ENCODE data around the gene TTLL8. TPM values are rescaled to one million over a fixed set of nuclear protein-coding genes. Genes with fewer than 3 reads are reported as not detected.

The TTLL8 gene
- total RNA-seq, result not detected in 2 replicates

DNA sequence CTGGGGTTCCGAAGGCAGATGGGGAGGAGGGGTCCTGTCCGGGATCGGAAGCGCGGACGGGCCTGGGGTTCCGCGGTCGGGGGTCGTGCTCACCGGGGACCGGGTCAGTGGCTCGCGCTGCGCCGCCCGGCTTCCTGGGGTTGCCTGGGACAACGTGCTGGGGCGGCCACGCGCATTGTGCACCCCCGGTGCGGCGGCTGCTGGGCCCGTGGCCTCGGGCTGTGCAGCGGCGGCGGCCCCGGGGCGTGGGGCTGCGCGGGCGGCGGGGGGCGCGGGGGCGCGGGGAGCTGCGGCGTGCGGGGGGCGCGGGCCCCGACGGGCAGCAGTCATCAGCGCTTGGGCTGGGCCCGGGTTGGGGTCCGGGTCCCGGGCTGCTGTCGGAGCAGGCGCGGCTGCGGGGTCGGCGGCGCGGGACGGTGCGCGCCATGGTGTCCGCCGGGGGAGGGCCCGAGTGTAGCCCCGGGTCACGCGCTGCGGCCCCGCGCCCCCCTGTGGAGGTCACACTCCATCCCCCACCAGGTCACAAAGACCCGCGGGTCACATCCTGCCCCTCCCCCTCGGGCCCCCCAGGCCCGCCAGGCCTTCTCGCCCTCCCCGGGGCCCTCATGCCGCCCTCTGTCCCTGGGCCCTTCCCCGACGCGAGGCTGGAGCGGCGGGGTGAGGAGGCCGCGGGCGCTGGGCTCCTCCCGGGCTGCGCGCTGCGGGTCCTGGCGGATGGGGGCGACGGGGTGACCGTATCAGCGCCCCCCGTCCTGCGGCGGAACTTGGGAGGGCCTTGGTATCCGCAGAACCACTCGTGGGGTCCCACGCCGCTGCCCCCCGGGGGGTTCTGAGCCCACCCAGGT, at the start of gene TTLL8:
TTLL8 (minus strand) TSS at position 238 of the 845 bp plus-strand sequence.

DNA sequence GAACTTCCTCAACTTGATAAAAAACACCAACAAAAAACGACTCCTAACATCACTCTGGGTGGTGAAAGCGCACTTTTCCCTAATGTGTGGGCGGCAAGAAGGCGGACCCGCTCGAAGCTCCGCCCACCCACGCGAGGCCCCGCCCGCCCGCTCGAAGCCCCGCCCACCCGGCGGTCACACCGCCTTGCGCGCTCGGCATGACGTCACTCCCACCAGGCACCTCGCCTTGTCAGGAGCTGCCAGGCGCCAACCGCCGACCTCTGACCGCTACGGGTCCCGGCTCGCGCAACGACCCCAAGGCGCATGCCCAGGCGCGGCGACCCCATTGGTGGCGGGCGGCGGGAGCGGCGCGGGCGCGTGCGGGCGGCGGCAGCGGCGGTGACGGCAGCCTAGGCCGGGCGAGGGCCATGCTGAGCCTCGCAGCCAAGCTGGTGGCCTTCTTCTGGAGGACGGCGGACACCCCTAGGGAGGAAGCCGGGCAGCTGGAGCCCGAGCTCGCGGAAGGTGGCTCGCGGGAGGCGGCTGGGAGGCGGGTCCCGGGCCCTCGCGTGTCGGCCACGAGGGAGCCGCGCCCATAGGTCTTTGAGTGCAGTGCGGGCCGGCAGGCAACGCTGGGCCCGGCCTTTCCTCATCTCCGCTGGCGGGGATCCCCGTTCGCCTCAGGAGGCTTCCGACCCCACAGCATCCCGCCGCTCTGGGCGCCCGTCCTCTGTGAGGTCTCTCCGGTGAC, 31.7 kb upstream of the TTLL8 start, which contains the start of gene MOV10L1:
MOV10L1 (plus strand) TSS at position 325 of the 730 bp plus-strand sequence; CDS start at position 408, 83 bp downstream.

DNA sequence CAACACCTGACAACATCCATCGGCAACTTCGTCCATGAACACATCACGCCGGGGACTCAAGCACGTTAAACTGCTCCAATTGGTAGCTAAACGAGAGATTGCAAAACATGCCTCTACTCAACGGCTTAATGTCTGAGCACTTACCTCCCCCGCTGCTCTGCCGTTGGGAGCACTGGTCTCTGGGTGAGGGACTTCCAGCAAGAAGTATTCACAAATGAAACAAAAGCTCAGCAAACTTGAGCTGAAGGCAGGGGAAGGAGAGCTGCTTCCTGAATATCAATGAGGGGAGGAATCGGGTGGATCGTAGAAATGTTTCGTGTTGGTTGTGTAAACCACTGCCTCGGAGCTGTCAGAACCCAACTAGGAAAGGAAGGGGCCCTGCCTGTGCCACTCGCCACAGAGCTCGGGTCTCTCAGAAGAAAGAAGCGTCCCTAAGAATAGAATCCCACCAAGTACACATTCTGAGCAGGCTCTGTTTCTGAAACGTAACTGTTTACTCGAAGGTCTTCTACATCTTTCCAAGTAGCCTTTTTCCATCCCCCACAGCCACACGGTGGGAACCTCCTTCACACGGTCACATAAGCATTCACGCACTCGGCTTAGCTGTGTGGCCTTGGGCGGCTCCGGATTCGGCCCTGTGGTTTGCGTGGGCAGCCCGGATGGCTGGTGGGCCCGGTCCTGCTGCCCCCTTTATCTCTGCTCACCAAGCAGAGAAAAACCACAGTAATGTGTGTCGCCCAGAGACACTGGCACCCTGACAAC, 27.3 kb upstream of the TTLL8 start, which contains the start of gene MLC1:
MLC1 (minus strand) TSS at position 216 of the 762 bp plus-strand sequence. CDS start 524 bp downstream, outside the sequence.

DNA sequence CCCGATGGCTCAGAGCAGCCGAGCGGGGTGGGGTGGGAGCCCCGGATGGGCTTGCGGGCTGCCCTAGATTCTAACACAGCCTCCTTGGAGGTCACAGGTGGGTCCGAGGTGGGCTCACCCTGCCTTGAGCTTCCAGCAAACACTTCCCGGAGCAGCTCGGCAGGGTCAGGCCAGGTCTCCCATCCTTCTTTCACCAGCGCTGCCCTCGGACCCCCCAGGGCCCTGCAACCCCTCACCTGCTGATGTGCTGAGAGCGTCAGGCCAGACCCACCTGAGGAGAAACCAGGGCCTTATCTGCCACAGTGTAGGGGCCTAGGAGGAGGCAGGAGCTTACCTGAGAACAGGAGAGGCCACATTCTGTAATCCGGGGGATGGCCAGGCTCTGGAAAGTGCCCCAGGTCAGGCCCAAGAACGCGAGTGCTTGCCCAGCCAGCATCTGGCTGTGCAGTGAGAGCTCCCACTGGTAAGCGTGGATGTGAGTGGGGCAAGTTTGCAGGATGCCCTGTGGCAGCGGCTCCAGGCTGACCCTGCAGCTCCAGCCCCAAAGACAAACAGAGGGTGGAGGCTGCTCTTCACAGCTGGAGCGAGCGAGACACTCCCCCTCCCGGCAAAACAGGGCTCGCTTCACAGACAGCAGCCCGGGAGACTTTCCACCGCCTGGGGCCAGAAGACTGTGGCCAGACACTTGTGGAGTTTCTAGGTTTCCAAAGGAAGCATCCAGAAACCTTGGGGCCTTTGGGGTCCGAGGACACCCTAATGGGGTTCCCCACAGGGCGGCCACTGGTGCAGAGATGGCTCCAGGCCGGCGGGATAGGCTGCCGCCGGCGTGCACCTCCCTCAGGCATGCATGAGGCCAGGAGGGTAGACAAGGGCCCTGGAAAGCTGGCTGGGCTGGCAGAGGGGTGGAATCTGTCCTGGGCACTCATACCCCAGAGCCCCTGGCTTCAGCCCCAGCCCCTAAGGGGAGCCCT, 45.6 kb downstream of the TTLL8 start, which contains the start of gene IL17REL:
IL17REL (minus strand) TSS at position 555 of the 971 bp plus-strand sequence; CDS start at position 436, 119 bp downstream.

Other genes with a start within 250 kb of the TTLL8 start
- gene BRD1, start 230.4 kb downstream of the TTLL8 start, total RNA-seq, result 17.5 and 21.2 TPM in 2 replicates
- 13.1 and 13.5 TPM in 2 replicates for gene ZBED4, start 204.5 kb downstream of the TTLL8 start, total RNA-seq
- gene ALG12, start 139.9 kb downstream of the TTLL8 start, total RNA-seq, result 14.3 and 15.6 TPM in 2 replicates
- 68.0 and 88.2 TPM in 2 replicates for gene CRELD2, start 139.7 kb downstream of the TTLL8 start, total RNA-seq
- gene PIM3, start 97.5 kb downstream of the TTLL8 start, total RNA-seq, result 118 and 122 TPM in 2 replicates
- gene IL17REL, start 45.5 kb downstream of the TTLL8 start, total RNA-seq, result under 0.01 TPM in 1 of 2 replicates, not detected in the other
- not detected in 2 replicates for gene MLC1, start 27.1 kb upstream of the TTLL8 start, total RNA-seq
- 5.2 and 6.7 TPM in 2 replicates for gene MOV10L1, start 31.7 kb upstream of the TTLL8 start, total RNA-seq
- gene PANX2, start 112.4 kb upstream of the TTLL8 start, total RNA-seq, result 0.39 and 0.87 TPM in 2 replicates
- gene TRABD, start 127.6 kb upstream of the TTLL8 start, total RNA-seq, result 38.4 and 42.3 TPM in 2 replicates
- gene SELENOO, start 142.7 kb upstream of the TTLL8 start, total RNA-seq, result 20.2 and 20.3 TPM in 2 replicates
- 19.9 and 21.1 TPM in 2 replicates for gene TUBGCP6, start 186.7 kb upstream of the TTLL8 start, total RNA-seq
- 18.3 and 31.2 TPM in 2 replicates for gene HDAC10, start 193.0 kb upstream of the TTLL8 start, total RNA-seq
- gene MAPK12, start 203.4 kb upstream of the TTLL8 start, total RNA-seq, result 53.5 and 56.0 TPM in 2 replicates
- 28.7 and 36.6 TPM in 2 replicates for gene MAPK11, start 212.1 kb upstream of the TTLL8 start, total RNA-seq
- gene PLXNB2, start 249.3 kb upstream of the TTLL8 start, total RNA-seq, result 68.6 and 71.5 TPM in 2 replicates